Right forelimb (tissue), 1 donor: Measurements from ENCODE around the gene TTLL11.

Experiments
- DNase-seq: peaks from one replicate; pipeline ENCODE4 v3.0.0-alpha.2; 2018

Gene TTLL11, protein sequence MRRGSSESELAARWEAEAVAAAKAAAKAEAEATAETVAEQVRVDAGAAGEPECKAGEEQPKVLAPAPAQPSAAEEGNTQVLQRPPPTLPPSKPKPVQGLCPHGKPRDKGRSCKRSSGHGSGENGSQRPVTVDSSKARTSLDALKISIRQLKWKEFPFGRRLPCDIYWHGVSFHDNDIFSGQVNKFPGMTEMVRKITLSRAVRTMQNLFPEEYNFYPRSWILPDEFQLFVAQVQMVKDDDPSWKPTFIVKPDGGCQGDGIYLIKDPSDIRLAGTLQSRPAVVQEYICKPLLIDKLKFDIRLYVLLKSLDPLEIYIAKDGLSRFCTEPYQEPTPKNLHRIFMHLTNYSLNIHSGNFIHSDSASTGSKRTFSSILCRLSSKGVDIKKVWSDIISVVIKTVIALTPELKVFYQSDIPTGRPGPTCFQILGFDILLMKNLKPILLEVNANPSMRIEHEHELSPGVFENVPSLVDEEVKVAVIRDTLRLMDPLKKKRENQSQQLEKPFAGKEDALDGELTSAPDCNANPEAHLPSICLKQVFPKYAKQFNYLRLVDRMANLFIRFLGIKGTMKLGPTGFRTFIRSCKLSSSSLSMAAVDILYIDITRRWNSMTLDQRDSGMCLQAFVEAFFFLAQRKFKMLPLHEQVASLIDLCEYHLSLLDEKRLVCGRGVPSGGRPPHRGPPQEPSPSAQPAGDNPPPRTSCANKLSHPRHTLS

DNA sequence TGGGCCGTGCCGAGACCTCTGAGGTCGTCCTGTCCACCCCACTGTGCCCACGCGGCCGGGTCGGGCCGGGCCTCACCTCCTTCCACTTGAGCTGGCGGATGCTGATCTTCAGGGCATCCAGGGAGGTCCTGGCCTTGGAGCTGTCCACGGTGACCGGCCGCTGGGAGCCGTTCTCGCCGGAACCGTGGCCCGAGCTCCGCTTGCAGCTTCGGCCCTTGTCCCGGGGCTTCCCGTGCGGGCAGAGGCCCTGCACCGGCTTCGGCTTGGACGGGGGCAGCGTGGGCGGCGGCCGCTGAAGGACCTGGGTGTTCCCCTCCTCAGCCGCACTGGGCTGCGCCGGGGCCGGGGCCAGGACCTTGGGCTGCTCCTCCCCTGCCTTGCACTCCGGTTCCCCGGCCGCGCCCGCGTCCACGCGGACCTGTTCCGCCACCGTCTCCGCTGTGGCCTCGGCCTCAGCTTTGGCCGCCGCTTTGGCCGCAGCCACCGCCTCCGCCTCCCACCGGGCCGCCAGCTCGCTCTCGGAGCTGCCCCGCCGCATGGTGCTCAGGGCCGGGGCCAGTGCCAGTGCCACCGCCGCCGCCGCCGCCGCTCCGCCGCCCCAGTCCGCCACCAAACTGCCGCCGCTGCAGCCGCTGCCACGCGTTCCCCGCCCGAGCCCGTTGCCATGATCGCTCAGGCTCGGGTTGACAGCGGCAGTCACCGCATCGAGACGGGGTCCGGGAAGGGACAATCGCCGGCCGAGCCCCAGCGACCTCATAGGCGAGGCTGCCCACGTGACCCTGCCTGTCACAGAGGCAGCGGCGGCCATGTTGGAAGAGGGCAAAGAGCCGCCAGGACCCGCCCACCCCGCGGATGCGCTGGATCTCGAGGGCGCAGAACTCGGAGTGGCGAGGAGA lies at the start of gene TTLL11:
Gene TTLL11, minus strand, starts transcription at position 698 of the 896 bp plus-strand sequence. Its CDS starts 160 bp downstream, at position 538.
- DNase-seq = peak; percentile 97

DNA sequence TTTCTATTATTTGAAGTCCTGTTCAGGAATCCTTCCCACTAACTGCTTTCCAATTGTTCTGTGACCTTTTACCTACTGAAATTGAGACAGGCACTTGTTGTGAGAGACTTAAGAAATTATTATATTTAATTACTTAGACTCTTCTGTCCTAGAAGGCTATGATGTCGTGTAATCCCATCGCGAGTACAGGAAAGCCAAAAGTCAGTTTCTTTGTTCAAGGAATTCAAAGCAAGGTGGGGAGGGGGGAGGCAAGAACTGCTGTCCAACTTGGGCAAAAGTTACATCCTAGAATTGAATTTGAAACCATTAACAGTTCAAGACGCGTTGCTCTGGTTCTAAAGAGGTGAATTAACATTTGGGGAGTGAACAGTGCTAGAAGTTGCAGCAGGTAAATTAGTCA lies 48.6 kb upstream of the TTLL11 start:
- DNase-seq = no peak

DNA sequence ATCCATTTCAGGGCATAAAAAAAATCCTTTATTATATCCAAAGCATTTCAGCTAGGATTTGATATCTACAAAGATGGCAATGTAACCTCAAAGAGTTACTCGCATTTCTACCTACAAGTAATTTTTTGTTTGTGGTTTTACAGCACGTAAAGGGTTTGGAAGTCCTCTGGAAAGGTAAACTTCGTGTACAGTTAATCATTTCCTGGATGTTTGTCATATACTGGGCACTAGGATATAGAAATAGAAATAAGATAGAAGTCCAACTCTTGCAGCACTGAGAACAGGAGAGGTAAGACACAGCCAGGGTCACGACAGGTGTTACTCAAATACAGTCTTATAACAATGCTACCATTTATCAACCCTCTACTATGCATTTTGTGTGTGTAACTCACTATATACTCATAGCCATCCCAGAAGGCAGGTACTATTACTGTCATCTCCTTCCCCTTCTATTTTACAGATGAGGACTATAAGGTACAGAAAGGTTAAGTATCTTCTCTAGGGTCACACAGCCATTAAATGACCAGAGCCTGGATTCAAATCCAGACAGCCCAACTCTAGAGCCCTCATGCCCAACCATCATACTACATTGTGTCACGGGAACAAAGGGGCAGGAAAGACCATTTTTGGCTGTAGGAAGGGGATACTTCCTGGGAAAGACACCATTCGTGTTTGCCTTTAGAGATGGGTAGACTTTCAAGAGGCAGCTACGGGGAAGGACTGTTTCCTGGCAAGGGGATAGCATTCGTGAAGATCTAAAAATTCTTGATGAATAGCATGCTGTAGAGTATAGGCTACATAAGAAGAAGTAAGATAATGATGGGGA lies 47.5 kb upstream of the TTLL11 start:
- DNase-seq = no peak

DNA sequence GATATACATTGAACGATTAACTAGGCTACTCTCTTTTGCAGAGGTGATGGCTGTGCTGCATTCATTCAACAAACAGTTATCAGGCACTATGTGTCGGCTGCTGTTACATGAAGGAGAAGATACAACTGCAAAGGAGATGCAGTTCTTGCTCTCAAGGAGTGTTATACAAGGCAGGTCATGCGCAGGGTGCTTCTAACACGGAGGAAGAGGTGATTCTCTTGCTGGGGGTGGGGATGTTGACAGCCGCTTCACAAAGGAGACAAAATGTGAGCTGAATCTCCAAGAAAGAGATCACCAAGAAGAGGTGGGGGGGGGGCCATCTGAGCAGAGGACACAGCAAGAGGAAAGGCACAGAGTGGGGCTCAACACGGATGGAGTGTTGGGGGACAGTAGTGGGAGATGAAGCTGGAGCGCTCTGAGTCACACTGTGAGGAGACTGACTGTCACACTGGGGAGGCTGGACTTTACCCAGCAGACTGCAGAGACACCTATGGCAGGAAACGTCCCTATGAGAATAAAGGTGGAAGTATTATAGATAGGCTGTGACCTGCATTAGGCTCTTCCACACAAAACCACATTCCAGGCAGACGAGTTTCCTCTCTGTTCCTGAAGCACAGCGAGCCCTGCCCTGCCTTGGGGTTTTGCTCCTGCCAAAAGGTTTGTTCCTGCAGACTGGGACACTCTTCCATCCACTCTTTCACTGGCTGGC lies 45.6 kb upstream of the TTLL11 start:
- no peak for DNase-seq

DNA sequence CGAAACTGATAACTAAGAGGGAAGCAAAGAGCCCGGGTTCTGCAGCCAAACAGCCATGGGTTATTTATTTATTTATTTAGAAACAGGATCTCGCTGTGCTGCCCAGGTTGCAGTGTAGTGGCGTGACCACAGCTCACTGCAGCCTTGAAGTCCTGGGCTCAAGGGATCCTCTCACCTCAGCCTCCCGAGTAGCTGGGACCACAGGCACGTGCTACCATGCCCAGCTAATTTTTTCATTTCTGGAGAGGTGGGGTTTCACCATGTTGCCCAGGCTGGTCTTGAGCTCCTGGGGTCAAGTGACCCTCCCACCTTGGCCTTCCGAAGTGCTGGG lies 42.4 kb upstream of the TTLL11 start:
- DNase-seq = no peak

DNA sequence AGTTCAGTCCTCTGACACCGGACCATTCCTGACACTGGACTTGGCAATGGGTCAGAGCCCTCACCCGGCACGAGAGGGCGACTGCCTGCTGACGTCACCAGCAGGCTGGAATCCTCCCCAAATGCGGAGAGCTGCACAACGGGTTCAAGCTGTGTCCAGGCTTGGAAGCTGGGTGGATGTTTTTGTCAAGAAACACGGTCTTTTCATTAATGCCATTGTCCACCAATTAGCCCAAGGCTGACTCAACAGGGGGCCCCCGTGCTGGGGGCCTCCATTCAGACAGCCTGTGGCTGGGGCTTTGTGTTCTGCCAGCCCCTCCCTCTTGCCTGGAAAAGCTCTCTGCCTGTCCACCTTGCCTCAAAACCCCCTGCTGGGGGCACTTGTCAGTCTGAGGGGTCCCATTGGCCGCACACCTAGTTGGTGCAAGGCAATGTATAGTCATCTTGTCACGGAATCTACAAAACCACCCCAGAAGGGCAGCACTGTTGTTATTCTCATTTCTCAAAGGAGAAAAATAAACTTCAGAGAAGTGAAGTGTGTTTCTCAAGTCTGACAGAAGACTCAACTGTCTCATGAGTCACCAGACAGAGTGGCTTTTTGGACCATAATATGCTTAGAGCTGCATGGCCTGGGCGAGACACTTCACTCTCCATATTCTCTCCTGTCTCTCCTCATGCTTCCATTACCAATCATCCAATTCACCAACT lies 41.9 kb upstream of the TTLL11 start:
- DNase-seq = no peak

DNA sequence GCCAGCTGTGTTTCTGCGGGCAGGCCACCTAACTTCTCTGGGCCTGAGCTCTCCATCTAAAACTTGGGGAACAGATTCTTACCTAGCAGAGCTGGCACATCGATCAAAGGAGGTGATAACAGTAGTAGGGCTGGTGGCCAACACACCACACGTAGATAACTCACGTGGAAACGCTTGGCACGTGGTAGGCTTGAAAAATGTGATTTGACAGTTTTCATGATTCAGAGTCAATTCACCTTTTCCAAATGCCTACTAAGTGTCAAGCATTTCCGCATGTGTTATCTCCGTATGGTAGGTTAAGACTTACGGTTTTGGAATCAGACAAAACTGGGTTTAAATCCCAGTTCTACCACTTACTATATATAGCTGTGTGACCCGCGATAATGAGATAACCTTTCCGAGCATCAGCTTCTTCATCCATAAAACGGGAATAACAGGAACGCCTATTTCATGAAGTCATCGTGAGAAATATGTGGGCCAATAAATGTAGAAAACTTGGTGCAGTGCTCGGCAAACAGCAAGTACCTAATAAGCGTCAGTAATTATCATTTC lies 41.0 kb upstream of the TTLL11 start:
- DNase-seq = no peak

DNA sequence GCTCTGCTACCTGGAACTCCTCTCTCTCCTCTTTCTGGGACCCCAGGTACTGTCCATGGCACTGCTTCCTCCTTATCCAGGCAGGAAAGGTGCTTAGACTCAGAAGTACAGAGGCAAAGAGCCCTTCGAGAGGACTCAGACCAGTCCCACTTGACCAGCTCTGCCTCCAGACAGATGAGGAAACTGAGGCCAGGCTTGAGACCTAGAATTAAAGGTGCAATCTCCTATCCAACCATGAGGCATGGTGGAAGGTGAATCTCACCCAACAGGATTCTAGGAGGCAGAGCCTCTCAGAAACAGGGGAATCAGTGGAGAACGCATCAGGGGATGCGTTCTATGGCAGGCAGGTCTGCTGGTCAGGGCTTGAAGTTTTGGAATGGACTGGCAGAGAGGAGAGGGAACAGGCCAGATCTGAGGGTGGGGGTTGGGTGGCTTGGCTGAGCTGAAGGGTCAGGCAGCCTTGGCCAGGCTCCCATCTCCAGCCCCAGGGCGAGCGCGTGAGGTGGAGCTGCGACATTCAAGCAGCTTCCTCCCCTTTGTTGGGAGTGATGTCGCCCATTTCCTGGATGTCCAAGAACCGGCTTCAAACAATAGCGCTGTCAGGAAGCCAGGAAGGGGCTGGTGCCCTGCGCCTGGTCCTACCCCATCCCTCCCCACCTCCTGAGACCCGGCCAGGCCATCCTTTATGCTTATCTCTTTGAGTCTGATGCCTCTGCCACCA lies 40.3 kb upstream of the TTLL11 start:
- no peak for DNase-seq

DNA sequence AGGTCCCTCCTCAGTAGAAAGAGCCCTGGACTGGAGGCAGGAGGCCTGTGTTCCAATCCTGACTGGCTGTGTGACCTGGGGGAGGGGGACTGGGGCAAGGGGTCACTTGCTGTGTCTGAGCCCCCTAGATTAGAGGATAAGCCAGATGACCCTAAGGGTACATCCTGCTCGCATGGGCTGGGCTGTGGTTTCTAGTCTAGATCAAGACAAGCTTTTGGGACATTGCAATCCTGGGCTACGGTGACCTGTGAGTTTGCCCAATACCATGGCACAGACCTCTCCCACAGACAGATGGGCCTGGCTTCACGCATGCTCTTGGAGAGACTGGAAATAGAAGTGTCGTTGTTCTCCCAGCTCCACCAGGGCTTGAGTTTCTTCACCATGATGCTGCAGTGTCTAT lies 39.4 kb upstream of the TTLL11 start:
- no peak for DNase-seq

DNA sequence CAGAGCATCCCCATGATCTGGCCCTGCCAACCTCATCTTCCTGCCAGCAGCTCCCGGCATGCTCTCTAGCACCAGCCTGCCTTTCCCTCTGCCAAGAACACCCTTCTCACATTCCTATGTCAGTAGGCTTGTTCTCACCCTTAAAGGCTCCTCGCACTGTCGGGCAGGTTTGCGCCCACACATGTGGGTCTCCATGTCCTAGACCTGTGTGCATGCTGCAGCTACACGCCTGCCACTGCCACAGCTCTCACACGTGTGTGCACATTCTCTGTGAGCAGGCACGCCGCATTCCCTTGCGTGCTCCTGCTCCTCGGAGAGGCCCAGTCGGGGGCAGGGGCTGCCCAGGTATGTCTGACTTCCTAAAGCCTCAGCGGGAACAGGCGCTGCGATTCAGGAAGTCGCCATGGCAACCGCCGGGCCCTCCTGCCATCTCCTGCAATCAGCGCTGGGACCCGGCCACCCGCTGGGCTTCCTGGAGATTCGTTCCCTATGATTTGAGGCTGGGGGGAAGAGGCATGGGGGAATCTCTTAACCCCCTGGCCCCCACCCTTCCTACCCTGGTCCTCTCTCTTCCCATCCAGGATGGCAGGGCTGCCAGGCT lies 38.4 kb upstream of the TTLL11 start:
- no peak for DNase-seq

DNA sequence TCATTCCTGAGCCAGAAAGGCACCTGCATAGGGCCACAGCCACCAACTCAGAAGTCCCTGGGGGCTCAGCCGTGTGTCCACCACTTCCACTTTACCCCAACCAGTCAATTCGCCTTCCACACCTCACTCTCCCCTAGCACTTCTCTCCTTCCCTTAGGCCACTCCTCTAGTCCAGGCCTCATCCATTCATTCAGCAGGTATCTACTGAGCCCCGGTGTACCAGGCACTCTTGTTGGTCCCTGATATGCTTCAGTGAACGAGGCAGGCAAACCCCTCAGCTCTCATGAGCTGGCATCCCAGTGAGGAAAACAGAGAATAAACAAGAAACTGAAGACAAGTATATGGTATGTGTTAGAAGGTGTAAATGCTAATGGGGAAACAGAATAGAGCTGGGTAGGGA lies 37.7 kb upstream of the TTLL11 start:
- no peak for DNase-seq

DNA sequence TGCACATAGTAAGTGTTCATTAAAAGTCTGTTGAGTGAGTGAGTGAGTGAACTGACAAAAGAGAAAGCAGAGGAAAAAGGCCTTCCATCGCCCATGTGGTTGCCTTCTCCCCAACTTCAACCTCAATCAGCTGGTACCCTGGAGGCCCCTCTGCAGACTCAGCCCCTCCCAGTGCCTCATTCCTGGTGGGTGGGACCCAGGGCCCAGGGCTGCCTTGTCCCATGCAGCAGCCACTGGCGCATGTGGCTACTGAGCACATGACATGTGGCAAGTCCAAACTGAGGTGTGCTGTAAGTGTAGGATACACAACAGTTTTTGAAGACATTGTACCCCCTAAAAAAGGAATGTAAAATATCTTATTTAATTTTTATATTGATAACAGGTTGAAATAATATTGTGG lies 36.9 kb upstream of the TTLL11 start:
- no peak for DNase-seq

DNA sequence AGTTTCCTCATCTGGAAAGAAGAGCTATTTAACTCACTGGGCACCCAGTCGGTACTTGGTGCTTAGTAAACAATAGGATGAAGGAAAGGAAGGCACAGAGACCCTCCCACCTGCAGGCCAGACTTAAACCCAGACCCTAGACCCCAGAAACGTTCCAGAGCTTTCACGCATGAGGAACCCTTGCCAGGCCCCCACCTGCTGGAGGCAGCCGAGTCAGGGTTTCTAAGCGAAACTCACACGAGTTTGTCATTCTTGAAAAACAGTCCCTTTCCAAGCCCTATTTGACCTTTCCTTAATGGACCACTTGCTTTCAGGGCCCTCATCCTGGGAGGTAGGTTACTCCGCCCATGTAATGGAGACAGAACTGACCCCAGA lies 35.8 kb upstream of the TTLL11 start:
- no peak for DNase-seq

DNA sequence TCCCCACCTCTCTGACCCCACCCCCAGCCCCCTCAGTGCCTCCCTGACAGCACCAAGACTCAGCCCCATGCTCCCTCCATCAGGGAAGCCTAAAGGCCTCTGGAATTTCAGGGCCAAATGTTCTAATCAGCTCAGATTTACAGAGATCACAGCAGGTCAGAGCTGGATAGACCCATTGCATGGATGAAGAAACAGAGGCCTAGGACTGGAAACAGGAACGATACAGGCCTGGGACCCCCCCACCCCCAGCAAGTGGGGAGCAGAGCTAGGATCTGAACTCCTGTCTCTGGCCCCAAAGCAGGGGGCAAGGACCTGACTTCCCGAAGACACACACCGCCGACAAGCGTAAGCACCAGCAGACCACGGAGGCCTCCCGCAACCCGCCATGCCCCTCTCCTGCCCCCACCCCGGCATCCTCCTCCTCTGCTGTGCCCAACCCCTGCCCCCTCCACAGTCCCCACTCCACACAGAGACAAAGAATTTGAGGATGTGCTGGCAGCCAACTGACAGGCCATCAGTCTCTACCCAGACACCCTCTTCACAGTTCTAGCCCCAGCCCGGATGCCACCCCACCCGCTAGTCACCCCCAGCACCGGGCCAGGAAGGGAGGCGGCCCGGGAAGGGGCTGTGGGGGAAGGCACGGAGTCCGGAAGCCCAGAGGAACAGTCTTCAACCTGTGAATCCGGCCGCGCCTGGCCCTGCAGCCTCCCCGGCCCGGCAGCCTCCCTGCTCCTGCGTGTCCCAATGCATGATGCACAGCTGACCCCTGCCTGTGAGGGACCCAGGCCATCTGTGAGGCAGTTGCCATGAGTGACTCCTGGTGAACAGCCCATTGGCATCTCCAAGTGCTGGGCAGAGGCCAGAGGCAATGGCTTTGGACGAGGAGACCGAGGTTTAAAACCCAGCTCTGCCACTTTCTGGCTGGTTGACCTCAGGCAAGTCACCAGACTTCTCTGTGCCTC lies 35.2 kb upstream of the TTLL11 start:
- no peak for DNase-seq

DNA sequence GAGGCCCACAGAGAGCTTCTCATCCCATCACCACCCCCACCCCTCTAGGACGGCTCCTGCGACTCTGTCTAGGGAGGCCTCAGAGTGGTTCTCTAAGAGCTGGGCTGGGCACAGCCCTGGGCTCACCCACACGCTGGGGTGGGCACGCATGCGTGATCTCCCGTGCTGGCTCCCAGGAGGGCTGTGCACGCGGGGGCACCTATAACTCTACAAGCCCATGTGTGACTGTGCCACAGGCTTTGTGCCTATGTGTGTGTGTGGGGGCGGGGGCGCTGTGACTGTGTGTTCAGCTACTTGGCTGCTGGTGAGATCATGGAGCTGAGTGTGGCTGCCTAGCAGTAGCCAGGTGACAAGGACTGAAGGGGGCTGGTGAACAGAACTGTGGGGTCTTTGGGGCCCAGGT lies 34.3 kb upstream of the TTLL11 start:
- no peak for DNase-seq

DNA sequence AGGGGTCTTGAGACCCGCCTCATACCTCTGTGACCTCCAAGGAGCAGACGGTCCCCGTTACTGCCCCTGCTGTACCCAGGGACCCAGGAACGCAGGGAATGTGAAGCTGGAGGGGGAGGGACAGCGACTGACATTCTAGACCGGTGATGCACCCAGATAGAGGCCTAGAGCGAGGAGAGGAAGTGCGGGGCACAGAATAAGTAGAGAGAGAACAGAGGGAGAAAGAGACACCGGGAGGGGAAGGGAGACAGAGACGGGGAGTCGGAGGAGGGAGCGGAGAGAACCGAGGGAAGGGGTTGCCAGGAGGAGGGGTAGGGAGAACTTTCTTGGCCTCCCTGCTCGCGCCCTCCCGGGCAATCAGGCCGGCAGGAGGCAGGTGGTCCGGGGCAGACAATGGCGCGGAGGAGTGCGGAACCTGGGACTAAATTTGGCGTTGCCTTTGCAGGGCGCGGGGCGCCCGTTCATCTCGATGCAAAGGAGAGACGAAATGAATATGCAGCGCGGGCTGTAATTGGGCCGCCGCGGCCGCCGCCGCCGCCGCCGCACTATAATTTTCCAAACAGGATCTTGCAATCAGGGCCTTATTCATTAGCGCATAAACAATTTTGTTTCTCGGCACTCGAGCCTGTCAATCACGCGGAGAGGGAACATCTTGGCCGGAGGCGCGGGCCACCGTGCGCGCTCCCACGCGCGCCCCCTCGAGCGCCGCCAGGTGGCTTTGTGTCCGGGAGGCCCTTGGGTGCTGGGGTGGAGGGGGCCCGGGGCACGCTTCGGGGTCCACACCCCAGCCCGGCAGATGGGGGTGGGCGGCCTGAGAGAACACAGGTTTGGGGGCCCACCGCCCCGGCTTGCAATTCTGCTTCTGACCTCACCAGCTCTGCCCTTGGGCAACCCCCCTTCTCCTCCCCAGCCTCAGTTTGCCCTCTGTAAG lies 33.5 kb upstream of the TTLL11 start:
- no peak for DNase-seq
